Measurements from ENCODE around the gene SLC36A1.

SLC36A1 gene

DNA sequence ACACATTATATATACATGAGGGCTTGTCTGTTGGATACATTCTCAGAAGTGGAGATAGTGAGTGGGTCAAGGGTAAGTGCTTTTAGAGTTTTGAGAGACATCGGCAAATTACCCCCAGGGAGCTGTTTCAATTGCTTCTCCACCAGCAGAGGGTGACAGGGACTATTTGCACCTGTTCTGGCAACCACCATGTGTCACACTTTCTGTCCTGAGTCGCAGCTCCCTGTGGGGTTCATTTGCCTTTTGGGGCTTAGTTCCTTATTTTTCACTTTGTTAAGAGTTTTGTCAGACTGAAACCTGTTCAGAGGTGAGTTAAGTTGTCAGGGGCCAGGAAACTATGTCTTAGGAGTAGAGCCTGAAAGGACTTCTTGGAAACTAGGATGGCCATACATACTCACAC lies 20.1 kb upstream of the SLC36A1 start:
- H3K79me2 ChIP-seq = peaks cover 22% of the 10 kb centered on the region
- no peak overlapping the region for H3K4me2 ChIP-seq (ENCODE audit: low read length)
- peaks cover under 1% of the 10 kb centered on the region for H3K4me1 ChIP-seq
- no peak overlapping the region for H3K27ac ChIP-seq
- no peak for TF ChIP-seq CTCF (IDR thresholded peaks at IDR 0.05)
- no peak overlapping the region for H3K9ac ChIP-seq
- no peak overlapping the region for H2AFZ ChIP-seq
- no peak overlapping the region for H3K4me3 ChIP-seq (ENCODE audit: low read depth, low read length)
- H3K9me3 ChIP-seq (ENCODE audit: control insufficient read depth, low read length) = no peaks in the 10 kb centered on the region
- no peaks in the 10 kb centered on the region for H3K27me3 ChIP-seq (ENCODE audit: control insufficient read depth, insufficient read depth, low read length)
- H3K36me3 ChIP-seq (ENCODE audit: control insufficient read depth, insufficient read depth, low read length) = no peaks in the 10 kb centered on the region

DNA sequence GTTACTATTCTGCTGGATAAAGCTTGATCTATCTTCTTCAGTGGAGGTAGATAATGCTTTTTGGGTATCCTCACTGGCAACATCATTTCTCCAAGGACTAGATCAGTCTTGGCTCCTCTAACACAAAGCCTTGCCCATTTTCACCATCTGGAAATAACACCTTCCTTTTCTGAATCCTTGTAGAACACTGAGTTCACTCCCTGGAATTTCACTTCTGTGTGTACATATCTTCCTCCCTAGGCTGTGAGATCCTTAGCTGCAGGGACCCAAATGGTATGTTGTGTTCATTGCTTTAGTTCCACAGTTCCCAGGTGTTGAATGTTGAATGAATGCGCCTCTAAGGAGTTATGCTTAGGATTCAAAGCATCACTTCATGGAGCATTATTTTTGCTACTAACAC lies 16.7 kb upstream of the SLC36A1 start:
- Histone ChIP-seq H3K4me2 (ENCODE audit: low read length) (no peak overlapping the region), H3K27me3 (ENCODE audit: control insufficient read depth, insufficient read depth, low read length) (no peaks in the 10 kb centered on the region), H3K9me3 (ENCODE audit: control insufficient read depth, low read length) (no peaks in the 10 kb centered on the region), H3K27ac (no peak overlapping the region), H3K4me1 (no peaks in the 10 kb centered on the region), H2AFZ (no peak overlapping the region), H3K4me3 (ENCODE audit: low read depth, low read length) (no peak overlapping the region), H3K9ac (no peak overlapping the region), H3K79me2 (peaks cover 7% of the 10 kb centered on the region), H3K36me3 (ENCODE audit: control insufficient read depth, insufficient read depth, low read length) (no peaks in the 10 kb centered on the region)
- no peak for TF ChIP-seq CTCF (IDR thresholded peaks at IDR 0.05)

- Histone ChIP-seq H2AFZ (no peak overlapping the region), H3K4me3 (ENCODE audit: low read depth, low read length) (no peak overlapping the region), H3K36me3 (ENCODE audit: control insufficient read depth, insufficient read depth, low read length) (no peaks in the 10 kb centered on the region), H3K4me2 (ENCODE audit: low read length) (no peak overlapping the region), H3K27ac (no peak overlapping the region), H3K27me3 (ENCODE audit: control insufficient read depth, insufficient read depth, low read length) (no peaks in the 10 kb centered on the region), H3K79me2 (peaks cover 7% of the 10 kb centered on the region), H3K4me1 (no peaks in the 10 kb centered on the region), H3K9ac (no peak overlapping the region), H3K9me3 (ENCODE audit: control insufficient read depth, low read length) (no peaks in the 10 kb centered on the region)
- no peak for TF ChIP-seq CTCF (IDR thresholded peaks at IDR 0.05)
Observed at GRCh38 chr5:151431666-151432065, 15.7 kb upstream of the SLC36A1 start.

GRCh38 chr5:151432210-151432609 lies 15.2 kb upstream of the SLC36A1 start:
- Histone ChIP-seq H3K4me1 (no peaks in the 10 kb centered on the region), H3K4me3 (ENCODE audit: low read depth, low read length) (no peak overlapping the region), H3K27me3 (ENCODE audit: control insufficient read depth, insufficient read depth, low read length) (no peaks in the 10 kb centered on the region), H2AFZ (no peak overlapping the region), H3K4me2 (ENCODE audit: low read length) (no peak overlapping the region), H3K79me2 (peaks cover 7% of the 10 kb centered on the region), H3K9me3 (ENCODE audit: control insufficient read depth, low read length) (no peaks in the 10 kb centered on the region), H3K27ac (no peak overlapping the region), H3K9ac (no peak overlapping the region), H3K36me3 (ENCODE audit: control insufficient read depth, insufficient read depth, low read length) (no peaks in the 10 kb centered on the region)
- no peak for TF ChIP-seq CTCF (IDR thresholded peaks at IDR 0.05)

GRCh38 chr5:151434570-151435237 lies 12.7 kb upstream of the SLC36A1 start:
- Histone ChIP-seq H2AFZ (no peak overlapping the region), H3K4me1 (no peaks in the 10 kb centered on the region), H3K9me3 (ENCODE audit: control insufficient read depth, low read length) (no peaks in the 10 kb centered on the region), H3K27ac (no peak overlapping the region), H3K9ac (no peak overlapping the region), H3K36me3 (ENCODE audit: control insufficient read depth, insufficient read depth, low read length) (no peaks in the 10 kb centered on the region), H3K79me2 (no peaks in the 10 kb centered on the region), H3K27me3 (ENCODE audit: control insufficient read depth, insufficient read depth, low read length) (no peaks in the 10 kb centered on the region), H3K4me3 (ENCODE audit: low read depth, low read length) (no peak overlapping the region), H3K4me2 (ENCODE audit: low read length) (no peak overlapping the region)
- TF ChIP-seq CTCF (IDR thresholded peaks at IDR 0.05) = no peak

Data from parathyroid adenoma (tissue), 2 donors.